CD4-positive, alpha-beta T cell treated with Interleukin-15 for 1 hour (primary cell): ENCODE measurements around the gene FGF5.
"Not testable (repeated sequence)": the region's sequence is repeated elsewhere in the genome, so short reads cannot be mapped to it uniquely, and the experiment has no call there.

Experiments
- DNase-seq: peaks from one replicate; pipeline ENCODE4 v3.0.0-alpha.2; 2020

The FGF5 gene, protein sequence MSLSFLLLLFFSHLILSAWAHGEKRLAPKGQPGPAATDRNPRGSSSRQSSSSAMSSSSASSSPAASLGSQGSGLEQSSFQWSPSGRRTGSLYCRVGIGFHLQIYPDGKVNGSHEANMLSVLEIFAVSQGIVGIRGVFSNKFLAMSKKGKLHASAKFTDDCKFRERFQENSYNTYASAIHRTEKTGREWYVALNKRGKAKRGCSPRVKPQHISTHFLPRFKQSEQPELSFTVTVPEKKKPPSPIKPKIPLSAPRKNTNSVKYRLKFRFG

DNA sequence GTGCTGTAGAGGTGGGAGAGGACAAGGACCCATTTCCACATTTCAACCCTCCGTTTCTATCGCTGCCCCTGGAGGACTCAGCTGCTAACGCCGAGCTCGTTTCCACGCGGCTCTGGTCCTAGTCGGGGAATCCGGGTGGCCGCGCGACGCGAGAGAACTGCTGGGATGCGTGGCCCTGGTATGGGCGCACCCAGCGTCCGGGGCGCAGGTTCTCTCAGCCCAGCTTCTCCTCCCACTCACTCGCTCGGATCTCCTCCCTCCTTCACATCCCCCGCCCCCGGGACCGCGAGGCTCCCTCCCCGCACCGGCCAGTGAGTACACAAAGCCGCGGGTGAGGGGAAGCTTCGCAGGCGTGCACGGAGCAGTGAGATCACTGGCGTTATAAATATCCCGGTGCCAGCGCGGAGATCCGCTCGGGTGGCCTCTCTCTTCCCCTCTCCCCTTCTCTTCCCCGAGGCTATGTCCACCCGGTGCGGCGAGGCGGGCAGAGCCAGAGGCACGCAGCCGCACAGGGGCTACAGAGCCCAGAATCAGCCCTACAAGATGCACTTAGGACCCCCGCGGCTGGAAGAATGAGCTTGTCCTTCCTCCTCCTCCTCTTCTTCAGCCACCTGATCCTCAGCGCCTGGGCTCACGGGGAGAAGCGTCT, at the start of gene FGF5:
Gene FGF5 (plus strand): TSS at position 412 of the 649 bp plus-strand sequence. CDS start 161 bp downstream, at position 573.
- peak; percentile 19 for DNase-seq

DNA sequence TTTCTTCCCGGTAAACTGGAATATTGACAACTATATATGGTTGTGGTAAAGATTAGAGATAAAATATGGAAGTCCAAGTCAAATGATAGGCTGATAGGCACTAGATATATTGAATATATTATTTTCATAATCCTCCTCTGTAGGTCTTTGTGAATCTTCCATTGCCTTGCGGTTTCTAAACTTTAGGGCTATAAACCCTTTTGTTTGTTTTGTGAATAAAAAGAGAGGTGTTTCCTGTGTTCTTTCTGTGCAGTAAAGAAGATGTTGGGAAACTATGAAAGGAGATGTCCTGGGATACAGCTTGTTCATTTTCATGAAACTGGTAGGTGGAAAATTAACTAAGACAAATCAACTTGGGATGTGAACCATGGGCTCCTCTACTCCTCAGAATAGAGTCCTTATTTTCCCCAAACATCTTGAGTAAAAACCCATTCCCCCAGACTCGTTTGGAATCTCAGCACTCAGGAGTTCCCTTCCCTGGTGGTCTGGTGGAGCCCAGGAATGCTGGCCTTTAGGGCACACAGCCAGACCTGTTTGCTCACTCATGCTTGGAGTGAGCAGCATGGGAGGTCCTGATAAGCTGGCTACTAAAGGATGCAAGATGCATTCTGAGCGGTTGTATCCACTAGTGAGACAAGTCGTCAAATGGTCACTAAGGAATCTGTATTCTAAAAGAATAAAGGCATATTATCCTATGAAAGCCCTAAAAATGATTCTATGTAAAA, 47.0 kb upstream of the FGF5 start:
- DNase-seq = no peak

DNA sequence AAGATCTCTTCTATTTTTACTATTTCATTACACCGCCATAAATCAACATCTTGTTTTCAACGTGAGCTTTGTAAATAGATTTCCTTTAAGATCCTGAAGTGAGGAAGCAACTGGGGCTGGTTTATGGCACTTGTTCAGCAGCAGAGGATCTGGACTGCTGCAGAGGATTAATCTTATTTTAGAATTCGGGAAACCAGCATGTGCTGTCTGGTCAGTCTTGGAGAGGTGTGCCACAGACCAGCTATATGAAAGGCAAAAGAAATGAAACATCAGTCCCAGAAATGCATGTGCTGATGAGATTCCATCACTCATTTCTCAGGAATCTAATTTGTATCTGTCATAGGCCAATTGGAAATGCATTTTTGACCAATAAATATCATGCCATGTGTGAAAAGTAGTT, 45.8 kb upstream of the FGF5 start:
- DNase-seq = no peak

DNA sequence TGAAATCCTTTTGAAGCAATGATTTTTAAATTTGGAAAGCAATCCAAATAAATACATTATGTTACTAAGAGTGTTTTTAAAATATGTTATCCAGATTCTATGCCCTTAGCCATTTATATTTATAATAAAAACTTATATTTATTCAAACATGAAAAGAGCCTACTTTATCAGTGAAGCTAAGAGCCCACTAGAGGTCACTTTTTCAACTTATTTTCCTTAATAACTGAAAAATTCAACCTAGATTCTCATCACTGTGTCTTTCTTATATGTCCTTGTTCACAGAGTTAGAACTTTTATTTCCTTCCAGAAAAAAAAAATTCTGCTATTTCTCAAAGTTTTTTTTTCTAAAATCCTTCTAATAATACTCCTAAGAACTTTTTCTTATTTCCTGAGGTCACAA, 45.3 kb upstream of the FGF5 start:
- no peak for DNase-seq

DNA sequence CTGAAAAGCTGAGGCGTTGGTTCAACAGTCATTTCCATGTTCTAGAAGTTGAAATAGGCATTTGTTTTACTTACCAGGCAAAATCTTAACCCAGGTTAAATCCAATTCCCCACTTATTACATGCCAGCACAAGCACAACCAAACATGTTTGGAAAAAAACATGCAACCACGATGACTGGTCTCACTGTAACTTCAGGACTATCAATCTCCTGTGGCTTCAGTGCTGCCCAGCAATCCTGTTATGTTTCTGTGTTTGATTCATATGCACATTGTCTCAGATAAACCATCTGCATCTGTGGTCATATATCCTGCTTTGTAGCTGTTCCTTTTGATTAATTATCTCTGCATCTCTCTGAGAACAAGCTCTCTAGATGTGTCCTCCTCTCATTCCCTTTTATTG, 40.9 kb upstream of the FGF5 start:
- DNase-seq = no peak

DNA sequence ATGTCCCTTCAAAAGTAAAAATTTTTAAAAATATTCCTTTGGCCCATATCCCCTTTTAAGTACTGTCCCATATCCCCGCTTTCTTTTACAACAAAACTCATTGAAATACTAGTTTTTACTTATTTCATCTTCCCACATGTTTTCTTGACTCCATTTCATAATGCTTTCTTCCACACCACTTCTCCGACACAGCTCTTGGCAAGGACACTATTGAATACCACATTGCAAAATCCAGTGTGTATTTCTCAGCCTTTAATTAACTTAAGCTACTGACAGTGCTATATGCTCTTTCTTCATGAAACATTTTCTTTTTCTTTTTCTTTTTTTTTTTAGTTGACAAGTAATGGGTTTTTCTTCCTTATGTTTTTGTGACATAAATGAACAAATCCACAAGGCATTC, 40.4 kb upstream of the FGF5 start:
- DNase-seq = no peak

DNA sequence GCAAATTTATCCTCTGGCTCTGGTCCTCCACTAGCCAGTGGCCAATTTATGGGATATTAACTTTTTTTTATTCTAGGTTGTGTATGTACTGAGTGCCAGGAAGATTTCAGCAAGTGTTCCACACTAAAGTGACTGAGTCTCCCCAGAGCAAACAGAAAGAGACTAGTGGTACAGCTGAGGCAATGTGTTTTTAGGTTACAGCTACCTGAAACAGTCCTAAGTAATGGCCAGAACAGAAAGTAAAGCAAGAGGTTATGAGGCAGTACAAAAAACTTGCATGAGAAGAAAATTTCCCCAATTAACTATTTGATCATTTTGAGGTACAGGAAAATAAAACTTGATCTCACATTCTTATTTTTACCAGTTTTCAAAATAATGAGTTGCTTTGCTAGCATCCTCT, 38.0 kb upstream of the FGF5 start:
- no peak for DNase-seq

DNA sequence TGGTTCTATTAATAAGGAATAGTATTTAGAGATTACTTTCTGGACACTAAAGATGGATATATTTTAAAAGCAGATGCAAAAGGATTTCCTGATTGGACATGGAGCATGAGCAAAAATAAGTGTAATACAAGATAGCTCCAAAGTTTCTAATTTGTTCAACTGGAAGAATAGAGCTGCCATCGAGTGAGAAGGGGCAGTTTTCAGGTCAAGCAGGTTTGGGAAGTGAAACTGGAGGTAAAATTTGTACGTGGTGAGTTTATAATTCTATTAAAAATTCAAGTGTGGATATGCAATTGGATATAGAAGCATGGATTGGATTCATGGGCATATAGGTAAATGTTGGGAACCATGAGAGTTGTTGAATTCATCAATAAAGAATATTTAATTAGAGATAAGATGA, 37.3 kb upstream of the FGF5 start:
- no peak for DNase-seq

DNA sequence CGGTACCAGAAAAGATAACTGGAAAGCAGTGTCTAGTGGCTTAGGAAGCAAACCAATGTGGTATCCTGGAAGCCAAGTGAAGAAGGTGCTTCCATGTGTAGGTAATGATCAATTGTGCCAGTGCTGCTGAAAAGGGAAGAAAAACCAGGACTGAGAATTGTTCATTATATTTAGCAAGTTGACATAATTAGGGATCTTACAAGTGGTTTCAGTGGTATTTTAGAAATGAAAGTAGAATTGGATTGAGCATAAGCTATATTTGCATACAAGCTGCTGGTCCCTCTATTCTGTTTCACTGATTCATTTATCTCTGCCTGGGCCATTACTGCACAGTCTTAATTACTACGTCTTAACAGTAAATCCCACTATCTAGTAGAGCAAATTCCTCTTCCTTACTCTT, 36.9 kb upstream of the FGF5 start:
- DNase-seq = no peak

DNA sequence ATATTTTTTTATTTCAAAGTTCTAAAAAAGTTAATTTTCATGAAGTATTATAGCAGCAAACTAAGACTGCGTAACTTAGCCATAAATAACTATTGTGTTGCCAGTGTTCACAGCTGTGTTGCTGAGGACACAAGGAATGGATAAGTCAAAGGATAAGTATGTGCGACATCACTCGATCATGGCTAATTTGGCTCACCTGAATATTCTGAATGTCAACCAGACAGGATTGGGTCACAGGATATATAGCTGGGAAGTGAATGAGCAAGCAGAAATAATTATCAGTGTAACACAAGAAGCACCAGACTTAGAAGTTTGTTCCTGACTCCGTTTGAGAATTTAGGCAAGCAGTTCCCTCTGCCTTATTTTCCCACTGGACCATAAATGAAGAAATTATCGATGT, 35.3 kb upstream of the FGF5 start:
- no peak for DNase-seq

DNA sequence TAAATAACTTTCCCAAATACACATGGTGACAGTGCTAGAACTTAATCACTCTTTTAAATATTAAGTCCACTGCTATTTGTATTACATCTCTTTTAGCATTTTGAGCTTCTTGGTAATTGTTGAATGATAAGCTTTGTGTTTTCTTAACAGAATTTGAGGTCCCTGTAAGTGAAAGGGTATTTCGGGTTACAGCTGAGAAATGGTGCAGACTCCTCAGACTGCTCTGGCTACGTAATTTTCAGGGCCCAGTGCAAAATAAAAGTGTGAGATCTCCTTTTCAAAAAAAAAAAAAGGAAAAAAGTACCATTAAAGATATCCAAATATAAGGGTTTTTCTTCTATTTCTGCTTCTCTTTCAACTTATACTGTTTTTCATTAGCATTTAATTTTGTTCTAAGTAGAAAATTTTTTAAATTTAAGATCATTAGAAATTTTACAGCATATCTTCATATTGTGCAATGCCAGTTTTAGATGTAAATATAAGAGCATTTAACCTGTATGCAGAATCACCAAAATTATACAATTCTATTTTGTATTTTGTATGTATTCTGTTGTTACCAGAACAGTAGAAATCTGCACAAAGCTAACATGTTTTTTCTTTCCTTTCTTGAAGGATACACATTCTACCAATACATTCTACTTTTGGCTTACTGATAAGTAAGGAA, 33.6 kb upstream of the FGF5 start:
- DNase-seq = no peak

DNA sequence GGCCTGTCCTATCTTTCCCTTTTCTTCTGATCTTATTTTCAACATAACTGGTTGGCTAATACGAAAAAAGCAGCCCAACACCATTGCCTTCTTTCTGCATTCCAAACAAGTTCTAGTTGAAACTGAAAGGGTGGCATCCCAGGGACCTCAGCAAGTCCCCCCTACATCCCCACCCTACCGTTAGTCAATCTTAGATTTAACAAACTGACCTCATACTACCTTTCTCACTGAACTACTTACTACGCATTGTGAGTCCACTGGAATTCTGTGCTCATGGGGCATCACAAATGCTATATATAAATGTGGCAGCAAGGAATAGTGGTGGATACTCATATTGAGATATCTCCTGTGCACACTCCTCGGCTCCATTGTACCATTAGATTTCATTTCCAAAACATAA, 33.1 kb upstream of the FGF5 start:
- DNase-seq = no peak

DNA sequence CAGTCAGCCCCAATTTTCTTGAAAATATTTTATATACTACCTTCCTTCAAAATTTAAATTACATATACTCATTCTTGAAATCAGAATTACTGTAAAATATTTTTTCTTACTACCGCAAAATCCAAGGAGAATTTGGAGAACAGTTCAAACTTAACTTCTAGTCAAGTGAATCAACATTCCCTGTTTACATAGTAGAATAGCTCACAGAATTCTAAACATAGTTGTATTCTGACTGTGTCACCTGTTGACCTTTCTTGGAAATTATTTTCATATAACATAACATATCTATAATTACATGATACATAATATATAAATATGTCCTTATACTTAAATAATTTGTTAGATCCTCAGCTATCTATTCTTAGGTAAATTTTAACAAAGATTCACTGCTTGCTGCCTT, 31.0 kb upstream of the FGF5 start:
- no peak for DNase-seq

DNA sequence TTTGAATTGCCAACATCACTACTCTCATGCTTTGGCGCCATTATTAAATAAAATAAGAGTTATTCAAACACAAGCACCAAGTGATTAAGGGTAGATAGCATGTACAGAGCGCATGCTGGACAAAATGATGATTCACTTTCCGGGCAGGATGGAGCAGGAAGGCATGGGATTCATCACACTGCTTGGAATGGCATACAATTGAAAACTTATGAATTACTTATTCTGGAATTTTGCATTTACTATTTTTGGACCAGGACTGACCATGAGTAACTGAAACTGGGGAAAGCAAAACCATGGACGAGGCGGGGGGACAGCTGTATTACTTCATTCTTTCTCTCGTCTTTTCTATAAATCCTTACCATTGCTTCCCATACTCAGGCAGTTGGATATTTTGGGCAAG, 28.5 kb upstream of the FGF5 start:
- DNase-seq = no peak

DNA sequence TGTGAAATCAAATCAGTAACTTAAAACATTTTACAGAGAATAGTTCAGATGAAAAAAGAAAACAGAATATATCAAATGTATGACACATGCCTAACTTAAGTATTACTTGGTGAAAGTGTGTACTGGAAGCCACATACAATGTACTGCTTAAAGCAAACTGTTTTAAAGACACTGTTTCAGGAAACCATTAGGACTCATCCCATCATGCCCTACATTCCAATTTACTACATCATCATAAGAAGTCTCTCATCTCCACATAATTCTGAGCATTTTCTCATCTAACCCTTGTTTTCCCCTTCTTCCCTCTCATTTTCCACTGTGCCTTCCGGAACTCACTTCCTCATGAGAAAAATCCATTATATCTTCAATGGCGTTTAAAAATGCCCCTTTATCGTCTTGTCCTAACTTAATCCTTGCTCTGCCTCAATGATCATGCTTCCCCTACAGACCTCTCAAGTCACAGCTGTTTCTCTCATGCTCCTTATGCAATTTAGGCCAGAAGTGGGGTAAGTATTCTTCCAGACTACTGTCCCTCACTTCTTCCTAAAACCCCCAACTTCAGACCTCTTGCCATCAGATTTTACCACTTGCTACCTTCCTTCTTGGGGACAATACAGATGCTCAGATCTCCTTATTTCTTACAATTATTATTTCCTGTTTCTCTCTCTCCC, 26.8 kb upstream of the FGF5 start:
- DNase-seq = no peak

DNA sequence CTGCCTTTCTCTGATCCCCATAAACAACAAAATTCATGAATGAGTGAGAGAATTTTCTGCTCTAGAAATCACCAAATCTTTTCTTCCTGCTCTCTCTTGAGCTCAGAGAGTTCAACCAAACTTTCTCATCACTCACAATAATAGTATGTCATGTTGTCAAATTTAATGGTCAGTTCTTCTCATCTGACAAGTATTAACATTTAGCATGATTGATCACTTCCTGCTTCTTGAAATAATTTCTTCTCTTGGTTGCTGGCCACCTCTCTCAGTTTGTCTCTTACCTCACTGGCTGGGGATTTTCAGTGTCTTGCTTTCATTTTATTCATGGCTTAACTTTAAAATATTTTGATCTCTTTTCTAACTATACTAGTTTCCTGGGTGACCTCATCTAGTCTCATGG, 25.5 kb upstream of the FGF5 start:
- no peak for DNase-seq

DNA sequence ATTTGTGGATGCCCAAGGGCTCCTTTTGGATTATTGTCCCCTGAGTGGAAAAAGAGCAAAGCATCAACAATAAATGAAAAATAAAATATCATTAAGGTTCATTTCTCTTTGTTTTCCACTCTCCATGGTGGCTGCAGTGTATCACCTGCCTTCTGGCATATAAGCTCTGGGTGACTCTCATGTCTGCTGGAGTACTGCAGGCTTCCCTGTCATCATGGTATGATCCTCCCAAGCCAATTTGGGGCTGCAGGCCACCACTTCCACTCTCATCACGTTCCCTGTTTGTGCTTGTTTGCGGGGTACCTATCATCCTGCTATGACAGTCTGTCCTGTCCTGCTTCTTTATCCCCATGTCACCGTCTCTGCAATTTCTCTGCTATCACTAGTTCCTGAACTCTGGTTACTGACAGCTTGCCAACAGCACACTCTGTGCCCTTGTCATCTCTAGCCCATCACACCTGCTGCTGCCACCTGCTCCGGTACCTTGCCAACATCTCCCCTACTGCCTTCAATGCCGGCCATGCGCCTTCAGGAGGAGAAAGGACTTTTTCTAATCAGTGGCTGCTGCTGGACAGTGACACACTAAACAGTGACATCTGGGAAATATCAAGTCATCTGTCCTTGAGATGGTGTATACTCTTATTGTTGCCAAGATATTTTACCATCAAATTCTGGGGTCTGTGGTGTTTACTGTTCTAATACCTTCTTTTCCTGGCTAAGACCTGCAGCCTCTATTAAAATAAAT, 23.0 kb upstream of the FGF5 start:
- DNase-seq = no peak

DNA sequence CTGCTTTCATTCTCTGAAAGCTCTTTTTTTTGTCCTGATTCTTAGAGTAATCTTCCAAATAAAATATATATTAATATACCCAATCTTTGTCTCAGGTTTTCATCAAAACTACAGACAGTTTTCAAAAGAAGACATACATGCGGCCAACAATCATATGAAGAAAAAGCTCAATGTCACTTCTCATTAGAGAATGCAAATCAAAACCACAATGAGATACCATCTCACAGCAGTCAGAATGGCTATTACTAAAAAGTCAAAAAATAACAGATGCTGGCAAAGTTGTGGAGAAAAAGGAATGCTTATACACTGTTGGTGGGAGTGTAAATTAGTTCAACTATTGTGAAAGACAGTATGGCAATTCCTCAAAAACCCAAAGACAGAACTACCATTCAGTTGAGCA, 19.0 kb upstream of the FGF5 start:
- DNase-seq = not testable (repeated sequence)

DNA sequence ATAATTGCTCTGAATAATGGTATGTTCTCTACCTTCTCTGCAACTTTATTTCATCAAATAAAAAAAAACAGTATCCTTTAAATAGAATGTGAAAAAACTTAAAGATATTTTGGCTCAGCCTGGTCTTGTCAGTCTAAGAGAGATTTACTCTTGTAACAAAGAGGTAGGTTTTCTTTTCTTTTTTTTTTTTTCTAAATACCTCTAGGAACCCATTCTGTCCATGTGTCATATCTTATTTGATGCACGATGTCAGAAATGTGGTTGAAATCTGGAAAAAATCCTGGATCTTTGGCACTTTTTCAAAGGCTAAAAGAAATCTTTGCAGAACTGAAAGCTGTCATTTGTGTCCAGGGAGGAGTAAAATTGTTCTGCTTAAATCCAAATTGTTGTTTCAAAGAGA, 17.3 kb upstream of the FGF5 start:
- no peak for DNase-seq

DNA sequence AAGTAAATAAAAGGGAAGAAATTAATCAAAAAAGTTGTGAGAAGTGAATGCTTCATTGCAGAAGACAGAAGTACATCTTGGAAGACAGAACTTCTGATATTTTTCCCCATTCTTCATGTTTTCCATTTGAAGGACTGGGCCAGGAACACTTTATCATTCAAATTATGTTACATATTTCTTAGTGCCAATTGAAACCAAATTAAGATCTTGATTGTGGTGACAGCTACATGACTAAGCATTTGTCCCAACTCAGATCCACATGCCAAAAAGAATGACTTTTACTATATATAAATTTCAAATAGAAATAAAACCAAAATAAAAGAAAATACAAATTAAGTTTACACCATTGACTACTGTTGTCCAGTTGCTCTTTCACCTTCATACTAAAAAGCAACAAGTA, 14.0 kb upstream of the FGF5 start:
- DNase-seq = no peak

DNA sequence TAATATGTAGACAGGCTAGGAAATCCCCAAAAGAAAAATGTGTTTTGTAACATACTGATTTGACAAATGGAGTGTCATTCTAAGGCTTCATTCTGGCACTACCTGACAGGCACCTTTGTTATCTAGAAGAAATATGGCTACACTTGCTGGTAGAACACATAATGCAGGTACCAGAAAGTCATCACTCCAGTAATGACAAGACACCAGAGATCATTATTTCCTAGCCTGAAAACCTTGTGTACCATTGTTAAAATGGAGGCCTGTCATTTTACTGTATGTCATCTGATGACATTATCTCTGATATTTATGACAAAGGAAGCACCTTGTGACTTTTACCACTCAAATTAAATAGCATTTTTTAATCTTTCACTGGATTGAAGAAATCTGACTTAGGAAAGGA, 13.5 kb upstream of the FGF5 start:
- no peak for DNase-seq

DNA sequence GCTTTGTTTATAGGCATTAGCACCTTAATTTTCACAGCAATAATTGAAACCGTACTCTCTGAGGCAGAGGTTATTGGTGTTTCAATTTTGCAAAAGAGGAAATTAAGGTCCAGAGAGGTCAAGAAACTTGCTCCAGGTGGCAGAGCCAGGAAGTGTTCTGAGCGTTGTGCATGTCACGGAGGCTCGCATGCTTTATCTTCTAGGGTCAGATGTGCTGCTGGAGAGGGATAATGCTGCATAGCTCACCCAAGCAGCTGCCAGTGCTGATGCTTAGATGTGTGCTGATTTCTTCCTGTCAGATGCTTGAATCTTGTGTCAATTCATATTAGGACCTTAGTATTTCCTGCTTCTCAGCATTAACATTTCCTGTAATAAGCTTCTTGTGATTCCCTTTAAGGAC, 13.0 kb upstream of the FGF5 start:
- DNase-seq = no peak

DNA sequence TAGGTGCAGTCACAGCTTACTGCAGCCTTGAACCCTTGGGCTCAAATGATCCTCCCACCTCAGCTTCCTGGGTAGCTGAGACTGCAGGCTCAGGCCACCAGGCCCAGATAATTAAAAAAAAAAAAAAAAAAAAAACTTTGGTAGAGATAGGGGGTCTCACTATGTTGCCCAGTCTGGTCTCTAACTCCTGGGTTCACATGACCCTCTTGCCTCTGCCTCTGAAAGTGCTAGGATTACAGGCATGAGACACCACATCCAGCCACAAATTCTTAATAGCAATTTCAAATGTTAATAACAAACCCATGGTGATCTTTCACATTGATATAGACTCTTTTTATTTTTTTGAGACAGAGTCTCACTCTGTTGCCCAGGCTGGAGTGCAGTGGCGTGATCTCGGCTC, 12.3 kb upstream of the FGF5 start:
- DNase-seq = no peak
